ENCODE results near the gene ANXA4.
"Not testable (repeated sequence)": the region's sequence is repeated elsewhere in the genome, so short reads cannot be mapped to it uniquely, and the experiment has no call there.

ANXA4 gene

GRCh38 chr2:69776886-69777785 is 35.2 kb downstream of the ANXA4 start:
- DNase-seq (ENCODE audit: low read depth in 2 of 2): no peak

DNA sequence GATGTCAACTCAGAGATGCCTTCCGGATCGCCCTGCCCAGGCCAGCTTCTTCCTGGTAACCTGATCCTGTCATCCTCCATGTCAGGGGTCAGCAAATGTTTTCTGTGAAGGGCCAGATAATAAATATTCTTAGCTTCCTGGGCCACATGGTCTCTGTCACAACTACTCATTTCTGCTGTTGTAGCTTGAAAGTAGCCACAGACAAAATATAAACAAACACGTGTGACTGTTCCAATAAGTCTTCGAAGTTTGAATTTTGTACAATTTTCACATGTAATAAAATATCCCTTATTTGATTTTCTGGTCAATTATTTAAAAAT is 35.8 kb downstream of the ANXA4 start:
- no peak for DNase-seq (ENCODE audit: low read depth in 2 of 2)

DNA sequence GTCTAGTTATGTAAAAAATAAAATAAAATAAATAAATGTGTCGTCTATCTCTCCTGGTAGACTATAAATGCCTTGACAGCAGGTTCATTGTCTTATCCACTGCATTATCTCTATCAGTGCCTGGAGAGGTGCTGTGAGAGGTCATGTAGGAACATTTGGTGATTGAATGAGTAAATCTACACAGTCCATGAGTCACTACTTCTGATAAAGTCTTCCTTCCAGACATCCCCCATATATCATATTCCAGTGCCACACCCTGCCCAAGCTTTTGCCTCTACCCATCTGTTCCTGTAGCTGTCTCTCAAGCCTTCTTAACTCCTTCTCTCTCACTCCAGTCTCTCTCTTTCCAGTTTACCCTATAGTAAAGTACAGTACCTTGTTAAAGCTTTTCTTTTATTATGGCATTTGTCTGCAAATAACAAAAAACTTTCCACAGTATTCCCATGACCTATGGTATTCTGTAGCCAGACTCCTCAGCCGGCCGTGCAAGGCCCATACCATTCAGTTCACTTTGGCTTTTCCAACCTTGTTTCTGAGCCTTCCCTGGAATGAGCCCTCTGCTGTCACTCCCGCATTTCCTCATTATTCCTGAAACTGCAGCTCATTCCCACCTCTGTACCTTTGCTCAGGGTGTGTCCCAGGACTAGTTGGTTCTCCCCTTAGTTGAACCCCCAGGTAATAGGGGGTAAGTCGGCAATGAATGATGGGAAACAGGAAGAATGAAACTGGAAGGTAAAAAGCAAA is 37.5 kb downstream of the ANXA4 start:
- DNase-seq (ENCODE audit: low read depth in 2 of 2): no peak

DNA sequence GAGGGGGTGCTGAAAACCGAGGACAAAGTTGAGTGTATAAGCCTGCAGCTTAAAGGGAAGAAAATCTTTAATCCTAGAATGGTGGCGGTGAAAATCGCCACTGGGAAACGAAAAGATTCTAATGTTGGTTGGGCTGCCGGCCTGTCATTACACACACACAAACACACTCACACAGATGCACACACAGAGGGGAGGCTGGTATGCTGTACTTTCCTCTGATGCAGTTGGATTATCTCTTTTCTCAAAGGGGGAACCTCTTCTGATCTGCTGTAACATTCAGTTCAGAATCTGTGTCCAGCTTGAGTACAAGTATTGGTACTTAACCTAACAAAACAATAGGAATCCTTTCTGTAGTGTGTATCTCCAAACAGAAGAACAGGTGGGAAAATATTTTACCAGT is 39.0 kb downstream of the ANXA4 start:
- DNase-seq (ENCODE audit: low read depth in 2 of 2): no peak

DNA sequence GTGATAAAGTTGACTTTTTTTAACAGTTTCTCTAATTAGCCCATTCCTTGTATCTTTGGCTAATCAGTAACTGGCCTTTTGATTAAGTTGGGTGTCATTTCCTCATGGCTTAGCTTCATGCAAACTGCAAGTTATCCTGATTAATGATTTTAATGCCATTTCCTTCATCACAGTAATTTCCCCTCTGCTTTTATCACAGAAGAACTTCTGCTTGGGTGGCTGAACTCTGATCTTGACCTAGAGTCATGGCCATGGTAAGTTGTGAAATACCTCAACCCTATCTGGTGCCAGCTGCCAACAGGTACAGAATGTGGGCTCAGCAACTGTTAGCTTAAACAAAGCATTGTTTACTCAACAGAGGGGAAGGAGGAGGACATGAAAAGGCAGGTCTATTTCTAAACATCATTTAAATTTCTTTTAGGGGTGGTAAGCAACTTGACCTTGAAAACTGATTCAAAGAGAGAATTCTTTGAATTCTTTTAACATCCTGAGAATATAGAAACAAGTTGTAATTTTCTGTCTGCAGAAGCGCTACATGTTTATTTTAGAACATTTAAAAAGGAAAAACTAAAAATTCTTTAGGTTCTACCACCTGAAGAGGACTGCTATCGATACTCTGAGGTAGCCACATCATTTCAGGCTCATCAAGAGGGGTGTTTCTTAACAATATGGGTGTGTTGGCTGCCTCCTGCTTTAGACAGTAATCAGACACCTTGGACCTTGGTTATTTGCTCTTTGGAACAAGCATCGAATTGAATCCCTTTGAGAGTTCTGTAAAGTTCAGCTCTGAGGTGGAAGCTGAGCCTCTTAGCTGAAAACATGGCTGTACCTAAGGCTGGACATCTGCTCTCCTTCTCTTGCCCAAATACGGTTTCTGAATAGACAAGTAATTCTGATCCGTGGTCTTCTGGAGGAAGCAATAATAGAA is 39.7 kb downstream of the ANXA4 start:
- DNase-seq (ENCODE audit: low read depth in 2 of 2): no peak

DNA sequence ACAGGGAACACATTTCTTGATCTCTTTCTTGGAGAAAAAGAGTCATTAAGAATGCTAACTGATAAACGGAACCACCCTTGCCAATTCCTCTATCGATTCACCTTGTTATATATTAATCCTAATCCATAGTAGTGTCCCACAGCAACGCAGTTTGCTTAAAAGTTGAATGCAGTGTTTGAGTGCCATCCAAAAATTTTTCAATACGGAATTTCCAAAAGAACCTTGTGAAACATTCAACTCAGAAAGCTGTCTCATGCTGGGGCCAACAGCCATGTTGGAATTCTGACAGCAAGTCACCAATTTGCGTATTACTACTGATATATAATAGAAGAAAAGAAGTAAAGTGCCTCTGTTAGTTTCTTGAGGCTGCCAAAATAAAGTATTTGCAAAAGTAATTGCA is 42.3 kb downstream of the ANXA4 start:
- DNase-seq (ENCODE audit: low read depth in 2 of 2): no peak

- DNase-seq (ENCODE audit: low read depth in 2 of 2): no peak
These were observed 43.4 kb downstream of the ANXA4 start for GRCh38 chr2:69785358-69785757.

- no peak for DNase-seq (ENCODE audit: low read depth in 2 of 2)
These were observed 44.2 kb downstream of the ANXA4 start for GRCh38 chr2:69786052-69786560.

GRCh38 chr2:69789175-69789721 is 47.3 kb downstream of the ANXA4 start:
- no peak for DNase-seq (ENCODE audit: low read depth in 2 of 2)

DNA sequence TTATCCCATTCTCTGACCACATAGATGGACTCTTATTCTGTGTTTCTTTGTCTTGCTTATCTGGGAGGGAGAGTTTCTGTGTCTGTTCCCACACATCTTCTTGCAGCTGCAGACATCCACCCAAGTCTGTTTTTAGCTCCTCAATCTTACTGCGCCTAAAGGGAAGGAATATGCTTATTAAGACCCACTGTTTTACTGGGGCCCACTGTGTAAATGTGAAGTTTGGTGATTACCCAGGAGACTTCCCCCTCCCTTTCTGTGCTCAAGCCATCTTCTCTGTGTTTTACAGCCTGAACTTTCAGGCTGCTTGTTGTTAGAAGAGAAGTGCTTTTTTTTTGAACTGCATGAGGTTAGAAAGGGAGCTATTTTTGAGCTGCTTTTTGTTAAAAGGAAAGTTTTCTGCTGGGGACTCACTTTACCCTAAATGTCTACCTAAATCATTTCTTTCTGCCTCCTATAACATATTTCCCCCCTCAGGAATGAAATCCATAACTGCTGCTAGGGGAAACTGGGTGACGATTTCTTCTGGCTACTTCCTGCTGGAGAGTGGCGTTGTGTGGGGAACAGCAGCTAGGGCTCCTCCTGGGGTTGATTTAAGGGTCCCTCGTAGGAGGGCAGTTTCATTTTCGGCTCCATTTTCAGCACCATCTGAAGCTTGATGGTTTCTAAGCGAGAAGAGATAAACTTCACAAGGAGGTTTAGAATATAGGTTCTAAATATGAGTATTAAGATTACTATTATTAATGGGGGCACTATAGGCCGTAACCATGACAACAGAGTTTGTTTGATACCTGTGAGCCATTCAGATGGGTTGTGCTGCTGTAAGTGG is 48.1 kb downstream of the ANXA4 start:
- DNase-seq (ENCODE audit: low read depth in 2 of 2): no peak

- no peak for DNase-seq (ENCODE audit: low read depth in 2 of 2)
These were observed 48.6 kb downstream of the ANXA4 start for GRCh38 chr2:69790601-69790959.

GRCh38 chr2:69791045-69791444 is 49.1 kb downstream of the ANXA4 start:
- DNase-seq (ENCODE audit: low read depth in 2 of 2): no peak

GRCh38 chr2:69796174-69796573 is 54.2 kb downstream of the ANXA4 start:
- no peak for DNase-seq (ENCODE audit: low read depth in 2 of 2)

DNA sequence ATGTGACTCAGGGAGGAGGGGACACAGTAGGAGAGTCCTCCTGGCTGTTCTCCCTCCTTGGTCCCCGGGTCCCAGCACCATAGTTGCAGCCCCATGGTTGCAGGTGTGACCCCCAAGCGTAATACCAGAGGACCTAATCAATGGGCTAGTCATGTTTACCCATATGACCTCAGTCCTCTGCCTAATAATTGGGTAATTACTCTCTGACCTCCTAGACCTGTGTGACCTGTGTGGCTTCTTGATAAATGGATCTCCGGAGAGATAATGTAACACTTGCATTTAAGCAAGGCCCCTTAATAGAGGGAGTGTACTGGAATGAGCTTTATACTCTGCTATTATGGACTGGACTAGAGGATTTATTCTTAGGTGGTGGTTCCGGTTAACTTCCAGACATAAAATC is 55.3 kb downstream of the ANXA4 start:
- no peak for DNase-seq (ENCODE audit: low read depth in 2 of 2)

DNA sequence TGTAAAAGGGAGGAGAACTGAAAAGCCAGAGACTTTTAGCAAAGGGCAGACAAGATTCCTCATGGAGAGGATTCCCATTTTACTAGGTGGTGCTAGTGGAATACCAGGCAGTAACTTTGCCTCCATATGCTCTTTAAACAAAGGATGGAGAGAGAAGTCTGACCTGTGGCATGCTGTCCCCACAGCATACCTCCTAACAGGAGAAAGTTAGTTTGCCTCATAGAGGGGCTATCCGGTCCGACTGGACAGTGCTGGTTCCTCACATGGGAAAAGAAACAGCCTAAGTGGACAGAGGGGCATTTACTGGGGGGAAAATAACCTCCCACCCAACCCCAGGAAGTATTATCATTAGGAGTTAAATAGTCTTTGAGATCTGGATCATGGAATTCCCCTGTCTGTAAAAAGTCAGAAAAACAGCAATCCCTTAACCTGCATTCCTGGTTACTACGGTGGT is 55.9 kb downstream of the ANXA4 start:
- no peak for DNase-seq (ENCODE audit: low read depth in 2 of 2)

GRCh38 chr2:69798290-69798908 is 56.5 kb downstream of the ANXA4 start:
- no peak for DNase-seq (ENCODE audit: low read depth in 2 of 2)

- DNase-seq (ENCODE audit: low read depth in 2 of 2): no peak
These were observed 57.1 kb downstream of the ANXA4 start for GRCh38 chr2:69798909-69799526.

GRCh38 chr2:69801745-69802290 is 59.9 kb downstream of the ANXA4 start:
- DNase-seq (ENCODE audit: low read depth in 2 of 2): no peak

- DNase-seq (ENCODE audit: low read depth in 2 of 2): not testable (repeated sequence)
These were observed 60.9 kb downstream of the ANXA4 start for GRCh38 chr2:69802781-69803367.
